ENCODE measurements around the gene MVB12B.
A peak's percentile ranks its signal among the peaks of the same experiment; 100 is the strongest.
"Not testable (repeated sequence)": the region's sequence is repeated elsewhere in the genome, so short reads cannot be mapped to it uniquely, and the experiment has no call there.

Gene MVB12B, protein sequence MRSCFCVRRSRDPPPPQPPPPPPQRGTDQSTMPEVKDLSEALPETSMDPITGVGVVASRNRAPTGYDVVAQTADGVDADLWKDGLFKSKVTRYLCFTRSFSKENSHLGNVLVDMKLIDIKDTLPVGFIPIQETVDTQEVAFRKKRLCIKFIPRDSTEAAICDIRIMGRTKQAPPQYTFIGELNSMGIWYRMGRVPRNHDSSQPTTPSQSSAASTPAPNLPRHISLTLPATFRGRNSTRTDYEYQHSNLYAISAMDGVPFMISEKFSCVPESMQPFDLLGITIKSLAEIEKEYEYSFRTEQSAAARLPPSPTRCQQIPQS

DNA sequence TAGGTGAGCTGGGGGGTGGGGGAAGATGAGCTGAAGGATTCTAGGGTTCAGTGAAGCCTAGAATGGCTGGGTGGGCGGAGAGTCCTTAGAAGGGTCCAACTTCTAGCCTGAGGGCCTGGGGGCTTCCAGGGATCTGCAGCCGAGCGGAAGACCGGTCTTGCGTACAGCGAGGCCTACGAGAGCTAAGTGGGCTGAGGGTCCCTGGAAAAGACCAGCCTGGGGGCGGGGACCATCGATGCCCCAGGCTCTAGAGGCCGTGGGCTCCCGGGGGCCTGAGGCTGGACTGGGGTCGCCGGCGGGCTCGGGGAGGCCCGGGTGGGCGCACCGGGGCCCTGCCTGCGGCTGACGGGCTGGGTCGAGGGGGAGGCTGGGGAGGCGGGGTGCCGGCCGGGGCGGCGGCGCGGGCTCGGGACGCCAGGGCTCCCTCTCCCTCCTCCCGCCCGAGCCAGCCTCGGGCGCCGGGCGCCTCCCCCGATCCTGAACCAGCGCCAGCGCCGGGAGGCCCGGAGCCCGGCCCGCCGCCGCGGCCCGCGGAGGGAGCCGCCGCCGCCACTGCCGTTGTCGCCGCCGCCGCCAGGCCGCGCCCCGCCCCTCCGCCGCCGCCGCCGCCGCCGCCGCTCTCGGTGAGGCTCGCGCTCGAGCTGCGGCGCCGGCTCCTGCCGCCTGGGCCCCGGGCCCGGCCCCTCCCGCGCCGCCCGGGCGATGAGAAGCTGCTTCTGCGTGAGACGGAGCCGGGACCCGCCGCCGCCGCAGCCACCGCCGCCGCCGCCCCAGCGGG lies at the start of gene MVB12B:
MVB12B (plus strand) TSS at position 602 of the 778 bp plus-strand sequence; CDS start at position 703, 101 bp downstream.
- FAIRE-seq: no peak

DNA sequence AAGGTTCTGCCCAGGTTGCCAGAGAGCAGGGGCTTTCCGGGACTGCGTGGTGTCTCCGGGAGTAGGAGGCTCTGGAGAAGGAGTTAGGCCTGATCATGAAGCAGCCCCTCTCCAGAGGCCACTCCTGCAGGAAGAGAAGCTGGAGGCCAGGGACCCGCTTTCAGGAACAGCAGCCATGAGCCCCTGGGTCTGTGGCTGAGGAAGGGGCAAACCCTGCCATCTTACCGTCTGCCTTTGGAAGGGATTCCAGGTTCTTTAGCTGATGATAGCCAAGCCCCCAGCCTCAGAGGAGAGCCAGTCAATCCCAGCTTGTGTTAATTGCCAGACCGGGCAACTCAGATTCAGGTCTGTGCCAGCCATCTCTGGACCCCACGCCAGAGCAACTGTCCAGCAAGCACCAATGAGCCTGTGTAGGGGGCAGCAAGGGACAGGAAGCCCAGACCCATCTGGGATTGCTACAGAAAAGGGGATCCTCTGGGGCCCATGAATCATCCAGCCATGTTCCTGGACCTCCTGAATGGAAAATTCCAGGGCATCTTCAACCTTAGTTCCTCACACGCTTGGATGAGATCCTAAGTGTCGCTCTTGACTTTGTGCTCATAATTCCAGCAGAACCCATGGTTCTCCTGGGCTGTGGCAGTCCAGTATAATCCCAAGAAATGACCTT lies 42.7 kb upstream of the MVB12B start:
- FAIRE-seq: no peak

DNA sequence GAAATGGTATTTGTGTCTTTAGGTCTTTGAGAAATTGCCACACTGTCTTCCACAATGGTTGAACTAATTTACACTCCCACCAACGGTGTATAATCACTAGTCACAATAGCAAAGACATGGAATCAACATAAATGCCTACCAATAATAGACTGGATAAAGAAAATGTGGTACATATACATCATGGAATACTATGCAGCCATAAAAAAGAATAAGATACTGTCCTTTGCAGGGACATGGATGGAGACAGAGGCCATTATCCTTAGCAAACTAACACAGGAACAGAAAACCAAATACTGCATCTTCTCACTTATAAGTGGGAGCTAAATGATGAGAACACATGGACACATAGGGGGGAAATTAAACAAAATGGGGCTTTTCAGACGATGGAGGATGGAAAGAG lies 41.0 kb upstream of the MVB12B start:
- not testable (repeated sequence) for FAIRE-seq

DNA sequence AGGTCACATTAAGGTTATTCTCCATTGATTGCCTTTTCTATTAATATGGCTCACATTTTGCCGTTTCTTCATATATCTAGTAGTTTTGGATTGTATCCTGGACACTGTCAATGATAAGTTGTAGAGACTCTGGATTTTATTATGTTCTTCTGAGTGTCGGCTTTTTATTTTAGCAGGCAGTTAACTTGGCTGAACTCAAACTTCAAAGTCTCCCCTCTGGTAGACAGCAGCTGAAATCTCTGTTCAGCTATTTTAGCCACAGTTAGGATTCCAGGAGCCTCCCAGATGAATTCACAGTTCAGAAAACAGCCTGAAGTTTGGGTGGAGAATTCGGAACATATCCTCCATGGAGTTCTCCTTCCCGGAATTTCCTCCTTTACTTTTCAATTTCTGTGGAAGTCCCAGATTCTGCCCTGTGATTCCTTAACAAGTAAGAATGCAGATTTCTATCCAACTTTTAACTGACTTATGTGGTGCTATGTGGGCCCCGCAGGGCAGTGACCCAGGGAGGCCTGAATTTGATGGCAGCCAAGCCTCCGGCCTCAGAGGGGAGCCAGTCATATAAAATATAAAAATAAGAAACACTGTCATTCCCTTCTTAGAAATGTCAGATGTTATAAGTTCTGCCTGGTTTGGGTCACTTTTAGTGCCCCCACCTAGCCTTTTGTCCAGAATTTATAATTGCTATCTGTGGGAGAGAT lies 39.3 kb upstream of the MVB12B start:
- no peak for FAIRE-seq

DNA sequence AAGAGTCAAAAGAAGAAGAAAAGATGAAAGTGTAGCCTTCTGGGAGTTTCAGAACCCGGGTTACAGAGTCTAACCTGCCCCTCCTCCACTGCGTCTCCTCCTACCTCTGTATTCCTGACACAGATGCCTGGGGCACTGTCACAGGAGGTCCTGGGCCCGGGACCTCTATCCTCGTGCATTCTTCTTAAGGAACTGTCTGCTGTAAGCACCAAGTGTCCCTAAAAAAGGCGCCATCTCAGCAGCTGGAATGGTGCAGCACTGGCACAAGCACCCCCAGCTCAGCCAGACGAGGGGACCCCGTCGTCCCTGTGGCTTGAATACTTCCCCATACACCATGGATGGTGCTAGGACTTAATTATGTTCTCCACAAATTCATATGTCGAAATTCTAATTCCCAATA lies 35.8 kb upstream of the MVB12B start:
- no peak for FAIRE-seq

DNA sequence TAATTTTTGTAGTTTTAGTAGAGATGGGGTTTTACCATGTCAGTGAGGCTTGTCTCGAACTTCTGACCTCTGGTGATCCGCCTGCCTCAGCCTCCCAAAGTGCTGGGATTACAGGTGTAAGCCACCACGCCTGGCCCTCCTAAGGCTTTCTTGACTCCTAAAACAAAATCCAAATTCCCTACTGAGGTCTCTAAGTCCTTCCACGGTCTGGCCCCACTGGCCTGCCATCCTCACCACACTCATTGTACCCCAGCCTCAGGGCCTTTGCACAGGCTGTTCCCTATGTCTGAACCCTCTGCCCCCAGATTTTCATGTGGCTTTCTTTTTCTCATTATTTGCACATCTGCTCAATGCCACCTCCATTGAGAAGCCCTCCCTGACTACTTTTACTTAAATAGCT lies 34.7 kb upstream of the MVB12B start:
- no peak for FAIRE-seq

DNA sequence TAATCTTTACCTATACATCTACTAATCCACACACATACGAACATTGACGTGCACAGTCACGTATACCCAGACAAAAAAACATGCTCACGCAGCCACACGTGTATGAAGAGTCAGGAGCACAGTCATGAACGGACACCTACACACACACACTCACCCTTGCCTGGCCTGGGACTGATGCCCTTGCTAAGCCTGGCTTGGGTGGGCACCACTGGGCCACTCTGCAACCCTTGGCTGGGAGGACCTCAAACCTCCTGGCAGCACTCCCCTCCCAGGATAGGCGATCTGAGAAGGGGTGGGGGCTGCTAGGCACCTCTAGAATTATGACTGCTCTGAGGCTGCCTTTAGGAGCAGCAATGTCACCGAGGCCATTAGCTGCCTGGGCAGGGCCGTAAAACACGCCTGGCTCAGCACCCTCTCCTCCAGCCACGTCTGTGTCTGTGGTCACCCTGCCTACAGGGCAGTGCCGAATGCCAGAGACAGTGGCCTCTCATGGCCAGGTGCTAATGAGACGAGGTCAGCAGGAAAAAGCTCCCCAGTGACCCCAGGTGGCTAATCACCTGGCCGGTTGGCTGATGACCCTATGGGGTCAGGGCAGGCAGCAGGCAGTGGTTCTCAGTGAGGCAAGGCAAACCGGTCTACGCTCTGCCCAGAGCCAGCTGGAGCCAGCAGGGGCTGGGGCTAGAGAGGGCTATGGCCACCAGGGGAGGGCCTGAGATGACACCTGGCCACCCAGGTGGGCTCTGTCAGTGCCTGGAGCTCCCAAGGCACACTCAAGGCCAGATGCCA lies 33.7 kb upstream of the MVB12B start:
- no peak for FAIRE-seq

DNA sequence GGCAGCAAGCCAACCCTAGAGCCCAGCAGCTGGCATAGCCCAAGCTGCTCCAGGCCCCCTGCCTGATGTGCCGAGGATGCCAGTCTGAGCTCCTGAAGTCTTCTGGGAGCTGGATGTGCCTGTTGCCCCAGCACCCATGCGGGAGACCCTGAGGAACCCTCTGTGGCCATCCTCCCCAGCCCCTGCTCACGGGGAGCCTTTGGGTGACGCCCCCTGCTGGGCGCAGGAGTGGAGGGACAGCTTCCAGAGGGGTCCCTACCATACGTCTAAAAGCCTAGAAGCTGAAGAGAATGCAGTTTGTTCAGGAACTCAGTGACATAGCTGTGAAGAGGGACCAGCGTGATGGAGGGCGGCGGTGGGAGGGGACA lies 33.1 kb upstream of the MVB12B start:
- FAIRE-seq: no peak

DNA sequence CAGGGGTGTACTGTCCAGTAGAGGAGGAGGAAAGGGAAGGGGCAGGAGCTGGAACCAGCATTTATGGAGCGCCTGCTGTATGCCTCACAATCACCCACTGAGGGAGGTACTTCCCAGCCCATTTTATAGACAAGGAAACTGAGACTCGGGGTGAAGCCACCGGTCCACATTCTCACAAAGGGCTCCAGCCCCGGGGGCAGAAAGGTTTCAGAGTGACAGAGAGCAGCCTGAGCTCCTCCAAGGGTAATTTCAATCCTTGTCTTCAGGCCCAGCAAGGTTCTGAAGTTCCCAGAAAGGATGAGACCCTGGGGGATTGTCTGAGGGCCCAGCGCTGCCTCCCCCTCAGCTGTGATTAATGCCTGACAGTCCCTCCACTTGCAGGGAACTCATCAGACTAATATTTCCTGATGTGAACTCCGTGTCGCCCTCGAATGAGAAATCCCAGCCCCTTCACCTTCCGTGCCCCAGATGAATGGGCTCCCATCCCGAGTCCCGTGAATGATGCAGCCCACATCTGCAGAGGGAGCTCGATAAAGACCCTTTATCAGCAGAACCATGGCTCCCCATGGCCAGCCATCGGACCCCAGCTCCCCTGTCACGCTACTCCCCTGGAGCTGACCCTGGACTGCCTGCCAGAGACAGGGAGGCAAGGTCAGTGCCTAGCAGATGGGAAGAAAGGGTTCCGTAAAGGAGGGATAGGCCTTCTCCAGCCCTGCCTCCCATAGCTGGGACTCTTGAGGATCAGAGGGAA lies 32.1 kb upstream of the MVB12B start:
- FAIRE-seq: no peak

DNA sequence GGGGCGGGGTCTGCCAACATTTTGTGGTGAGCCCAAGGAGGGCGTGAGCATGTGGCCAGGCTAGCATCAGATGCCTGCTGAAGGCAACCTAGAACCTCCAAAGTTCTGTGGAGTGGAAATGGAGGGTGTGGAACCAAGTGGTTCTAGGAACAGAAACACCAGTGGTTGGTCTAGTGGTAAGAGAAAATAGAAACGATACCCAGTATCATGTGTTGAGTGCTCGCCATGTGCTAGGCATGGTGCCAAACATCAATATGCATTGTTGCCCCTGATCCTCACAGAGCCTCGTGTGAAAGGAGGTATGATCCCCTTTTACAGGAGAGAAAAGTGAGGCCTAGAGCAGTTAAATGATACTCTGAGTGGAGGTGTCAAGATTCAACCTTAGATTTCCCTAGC lies 31.5 kb upstream of the MVB12B start:
- no peak for FAIRE-seq

DNA sequence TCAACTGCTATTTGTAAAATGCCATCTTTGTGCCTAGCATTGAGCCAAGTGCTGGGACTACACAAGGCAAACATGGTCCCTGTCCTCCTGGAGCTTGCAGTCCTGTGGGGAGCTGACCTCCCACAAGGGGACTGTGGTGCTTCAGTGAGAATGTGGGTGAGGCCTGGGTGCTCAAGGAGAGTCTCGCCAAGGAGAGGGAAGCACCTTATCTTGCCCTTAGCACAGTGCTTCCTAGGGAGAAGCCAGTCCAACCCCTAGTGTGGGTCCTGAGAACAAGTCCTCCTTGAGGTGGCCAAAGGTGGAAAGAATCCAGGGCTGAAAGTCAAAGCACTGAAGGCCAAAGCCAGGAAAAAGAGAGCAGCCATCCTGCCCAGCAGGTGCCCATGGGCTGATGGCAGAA lies 31.1 kb upstream of the MVB12B start:
- no peak for FAIRE-seq

DNA sequence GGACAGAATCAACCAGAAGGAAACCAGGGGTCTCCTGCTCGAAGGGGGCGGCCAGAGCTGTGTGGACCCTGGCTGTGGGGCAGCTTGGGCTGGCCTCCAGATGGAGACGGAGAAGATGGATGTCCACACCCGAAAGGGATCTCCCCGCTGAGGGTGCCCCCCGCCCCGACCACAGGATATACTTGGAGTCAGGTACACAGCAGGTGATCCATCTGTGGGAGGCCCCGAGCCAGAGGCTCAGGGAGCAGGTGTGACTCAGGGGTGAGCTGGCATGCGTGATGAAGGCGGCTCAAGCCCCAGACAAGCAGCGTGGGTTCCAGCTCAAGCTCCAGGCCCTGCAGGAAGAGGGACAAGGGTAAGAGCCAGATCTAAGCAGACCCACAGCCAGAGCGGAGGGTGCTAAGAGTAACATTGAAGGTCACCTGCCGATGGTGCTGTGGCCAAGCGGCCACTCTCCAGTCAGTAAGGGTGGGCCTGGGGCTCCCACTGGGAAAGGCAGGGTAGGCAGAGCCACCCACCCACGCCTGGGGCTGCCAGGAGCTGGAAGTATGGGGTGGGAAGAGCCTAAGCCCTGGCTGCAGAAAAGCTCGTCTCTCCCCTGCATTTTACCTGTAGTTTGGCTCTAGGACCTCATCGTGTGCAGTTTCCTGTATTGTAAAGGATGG lies 30.6 kb upstream of the MVB12B start:
- FAIRE-seq: no peak

DNA sequence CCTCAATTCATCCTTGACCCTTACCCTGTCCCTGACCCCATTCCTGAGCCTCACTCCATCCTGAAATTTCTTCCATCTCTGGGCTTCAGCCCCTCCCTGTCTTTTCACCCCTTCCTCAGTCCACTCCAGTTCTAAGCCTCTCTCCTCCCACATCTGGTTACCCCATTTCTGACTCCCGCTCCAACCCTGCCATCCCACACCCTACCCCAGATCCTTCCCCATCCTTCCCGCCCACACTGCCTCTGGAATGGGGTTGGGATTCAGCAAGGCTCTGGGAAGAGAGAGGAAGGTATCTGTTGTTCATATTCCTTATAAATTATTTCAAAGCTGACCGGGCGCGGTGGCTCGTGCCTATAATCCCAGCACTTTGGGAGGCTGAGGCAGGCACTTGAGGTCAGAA lies 29.9 kb upstream of the MVB12B start:
- FAIRE-seq: no peak

DNA sequence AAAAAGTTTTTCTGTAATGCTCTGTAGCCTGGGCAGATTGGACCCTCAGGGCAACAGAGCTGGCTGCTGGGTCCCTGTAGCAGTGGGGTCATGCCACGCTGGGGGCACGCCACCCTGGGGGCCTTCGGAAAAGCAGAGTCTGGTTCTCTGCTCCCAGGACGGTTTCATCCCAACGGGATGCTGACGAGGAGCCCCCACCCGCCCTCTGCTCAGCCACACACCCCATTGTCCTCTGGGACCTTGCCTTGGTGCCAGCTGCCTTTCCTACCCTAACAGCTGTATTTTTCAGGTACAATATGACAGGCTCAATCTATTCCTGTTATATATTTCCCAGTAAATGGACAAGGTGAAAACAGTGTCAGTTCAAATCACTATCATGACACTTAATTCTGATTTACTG lies 29.0 kb upstream of the MVB12B start:
- no peak for FAIRE-seq

DNA sequence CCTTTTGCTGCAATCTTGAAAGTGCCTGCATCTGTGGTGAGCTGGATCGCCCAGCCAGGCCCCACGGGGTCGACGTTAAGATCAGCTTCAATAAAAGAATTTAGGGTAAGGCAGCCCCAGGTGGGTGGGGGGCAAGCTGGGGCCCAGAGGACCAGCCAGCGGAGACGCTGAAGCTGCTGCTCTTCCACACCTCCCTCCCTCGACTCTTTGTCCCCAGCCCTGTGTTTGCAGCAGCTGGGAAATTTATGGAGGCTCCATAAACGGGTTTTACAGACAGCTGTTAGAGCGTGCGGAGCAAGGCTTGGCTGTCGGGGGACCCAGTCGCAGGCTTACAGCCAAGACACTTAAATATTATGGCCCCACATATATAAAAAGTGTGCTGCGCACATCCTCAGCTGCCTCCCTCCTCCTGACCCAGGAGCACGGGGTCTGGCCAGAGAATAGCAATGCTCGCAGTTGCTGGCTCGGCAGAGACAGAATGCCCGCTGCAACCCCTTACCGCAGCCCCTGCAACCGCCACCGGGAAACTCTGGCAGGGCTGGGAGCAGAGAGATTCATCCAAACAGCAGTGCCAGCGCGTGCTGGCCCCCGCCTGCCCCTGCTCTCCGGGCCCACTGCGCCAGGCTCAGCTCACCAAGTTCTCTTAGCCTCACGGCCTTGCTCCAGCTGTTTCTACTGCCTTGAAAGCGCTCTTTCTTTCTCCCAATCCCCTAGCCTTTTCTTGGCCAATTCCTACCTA lies 28.4 kb upstream of the MVB12B start:
- no peak for FAIRE-seq

DNA sequence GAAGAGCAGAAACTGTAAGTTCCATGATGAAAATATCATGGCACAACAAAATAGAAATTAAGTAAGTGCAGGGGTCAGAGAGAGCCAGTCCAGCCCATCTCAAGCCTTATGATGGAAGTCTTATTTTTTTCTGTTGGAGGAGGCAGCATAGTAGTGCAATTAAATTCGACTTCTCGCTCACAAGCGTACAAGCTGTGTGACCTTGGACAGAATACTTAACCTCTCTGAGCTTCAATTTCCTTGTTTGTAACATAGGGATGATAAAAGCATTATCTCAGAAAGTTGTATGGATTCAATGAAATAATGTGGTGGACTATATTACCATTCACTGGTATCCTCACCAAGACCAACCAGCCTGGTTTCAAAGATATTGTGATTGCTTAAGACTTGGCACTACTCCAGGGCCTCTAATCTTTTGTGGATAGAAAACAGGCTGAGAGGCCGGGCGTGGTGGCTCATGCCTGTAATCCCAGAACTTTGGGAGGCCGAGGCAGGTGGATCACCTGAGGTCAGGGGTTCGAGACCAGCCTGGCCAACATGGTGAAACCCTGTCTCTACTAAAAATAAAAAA lies 26.8 kb upstream of the MVB12B start:
- no peak for FAIRE-seq

DNA sequence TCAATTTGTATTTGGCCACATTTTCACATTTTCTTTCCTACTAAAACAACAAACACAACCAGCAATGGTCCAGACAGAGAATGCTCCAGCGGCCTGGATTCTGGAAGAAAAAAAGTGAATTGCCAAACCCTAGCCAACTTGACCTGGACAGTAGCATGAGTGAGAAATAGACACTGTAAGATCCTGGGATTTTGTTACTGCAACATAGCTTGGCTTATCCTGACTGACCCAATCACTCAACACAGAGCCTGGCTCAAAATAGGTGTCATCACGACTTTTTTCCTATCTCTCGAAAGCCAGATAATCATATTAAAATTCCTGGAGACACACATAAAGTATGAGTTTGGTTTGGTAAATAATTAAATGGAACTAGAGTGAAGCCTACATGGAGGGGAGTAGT lies 25.4 kb upstream of the MVB12B start:
- no peak for FAIRE-seq

DNA sequence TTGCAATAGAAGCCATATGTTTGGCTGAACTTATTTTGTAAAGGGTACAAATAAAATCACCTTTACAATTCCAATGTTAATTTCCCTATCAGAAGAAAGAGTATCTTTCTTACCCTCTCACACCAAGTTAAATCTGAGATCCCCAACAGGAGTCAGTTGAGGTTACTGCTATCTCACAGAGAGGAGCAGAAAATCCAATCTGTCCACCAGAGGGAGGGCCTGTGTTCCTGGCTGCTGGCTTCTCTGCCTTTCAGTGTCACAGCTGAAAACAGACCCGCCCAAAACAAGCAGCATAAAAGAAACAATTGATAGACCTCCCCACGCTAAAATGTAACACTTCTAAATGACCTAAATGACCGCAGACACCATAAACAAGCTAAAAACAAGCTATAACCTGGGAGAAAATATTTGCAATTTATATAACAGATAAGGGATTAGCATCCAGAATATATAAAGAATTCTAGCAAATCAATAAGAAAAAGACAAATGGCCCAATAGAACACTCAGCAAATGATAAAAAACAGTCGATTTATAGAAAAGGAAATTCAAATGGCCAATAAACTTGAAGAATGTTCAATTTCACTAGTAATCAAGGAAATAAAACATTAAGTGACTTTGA lies 24.5 kb upstream of the MVB12B start:
- FAIRE-seq: peak; percentile 60

DNA sequence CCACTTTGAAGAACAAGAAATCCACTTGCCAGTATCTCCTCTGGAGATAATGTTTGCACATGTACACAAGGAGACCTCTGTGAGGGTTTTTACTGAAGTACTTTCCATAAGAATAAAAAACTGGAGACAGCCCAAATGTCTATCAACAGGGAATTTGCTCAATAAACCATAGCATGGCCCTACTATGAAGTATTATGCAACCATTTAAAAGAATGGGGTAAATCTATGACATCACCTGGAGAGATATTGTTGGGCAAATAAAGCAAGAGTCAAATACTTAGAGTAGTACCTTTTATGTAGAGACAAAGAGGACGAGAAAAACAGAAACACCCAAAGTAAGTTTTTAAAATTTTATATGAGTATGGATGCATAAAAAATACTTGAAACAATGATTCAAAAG lies 23.9 kb upstream of the MVB12B start:
- no peak for FAIRE-seq

DNA sequence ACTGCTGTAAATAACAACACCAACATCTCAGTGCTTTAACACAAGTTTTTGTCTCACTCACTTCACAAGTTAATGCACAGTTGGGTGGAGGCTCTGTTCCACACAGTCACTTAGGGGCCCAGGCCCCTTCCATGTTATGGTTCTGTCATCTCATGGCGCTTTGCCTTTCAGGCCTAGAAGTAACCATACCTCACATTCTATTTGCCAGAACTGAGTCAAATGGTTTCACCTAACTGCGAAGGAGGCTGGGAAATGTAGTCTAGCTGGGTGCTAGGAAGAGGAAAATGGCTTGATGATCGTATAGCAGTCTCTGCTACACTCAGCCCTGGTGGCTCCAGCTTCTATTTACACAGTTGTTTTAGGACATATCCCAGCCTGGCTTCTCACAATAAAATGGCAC lies 23.1 kb upstream of the MVB12B start:
- FAIRE-seq: no peak

Data from colon (tissue), 2 donors.